Stimulated activated CD4-positive, alpha-beta T cell treated with anti-CD3 and anti-CD28 coated beads, TNF-alpha, amount 100 ng/mL, for 1 hour (primary cell): ENCODE data around the gene ANKMY2.
"Not testable (repeated sequence)": the region's sequence is repeated elsewhere in the genome, so short reads cannot be mapped to it uniquely, and the experiment has no call there.

ENCODE experiments used
- DNase-seq, 3 donors: peaks; one replicate each; pipeline ENCODE4 v3.0.0-alpha.2; 2020; ENCODE audit warnings: low read depth in 3 of 3, low spot score in 1 of 3

Gene ANKMY2

GRCh38 chr7:16645593-16646471, at the start of gene ANKMY2, which contains the start of gene BZW2:
Gene ANKMY2 (minus strand): TSS chr7:16645754. CDS start chr7:16645573, 181 bp downstream.
Gene BZW2 (plus strand): TSS chr7:16646181. CDS start chr7:16665444, 19,263 bp downstream.
- peak; percentile 76 to 87 (median 80) for DNase-seq

- no peak for DNase-seq
Measured at GRCh38 chr7:16694806-16695205, 49.3 kb upstream of the ANKMY2 start.

GRCh38 chr7:16693601-16694318, 48.2 kb upstream of the ANKMY2 start:
- no peak for DNase-seq

- no peak for DNase-seq
Measured at GRCh38 chr7:16691241-16691640, 45.7 kb upstream of the ANKMY2 start.

- DNase-seq, result no peak
Measured at GRCh38 chr7:16688249-16688648, 42.7 kb upstream of the ANKMY2 start.

GRCh38 chr7:16685535-16685934, 40.0 kb upstream of the ANKMY2 start:
- DNase-seq, result no peak

GRCh38 chr7:16684935-16685334, 39.4 kb upstream of the ANKMY2 start:
- DNase-seq, result no peak

GRCh38 chr7:16678645-16679566, 33.4 kb upstream of the ANKMY2 start:
- DNase-seq, result not testable (repeated sequence)

- DNase-seq, result no peak
Measured at GRCh38 chr7:16677978-16678494, 32.5 kb upstream of the ANKMY2 start.

- DNase-seq, result no peak
Measured at GRCh38 chr7:16675277-16675676, 29.7 kb upstream of the ANKMY2 start.

- DNase-seq, result no peak
Measured at GRCh38 chr7:16671811-16672210, 26.3 kb upstream of the ANKMY2 start.

GRCh38 chr7:16670731-16671344, 25.3 kb upstream of the ANKMY2 start:
- DNase-seq, result no peak

- DNase-seq, result no peak
Measured at GRCh38 chr7:16670021-16670420, 24.5 kb upstream of the ANKMY2 start.

- no peak for DNase-seq
Measured at GRCh38 chr7:16669581-16669980, 24.0 kb upstream of the ANKMY2 start.

- DNase-seq, result no peak
Measured at GRCh38 chr7:16668978-16669377, 23.4 kb upstream of the ANKMY2 start.

GRCh38 chr7:16668049-16668858, 22.7 kb upstream of the ANKMY2 start:
- no peak for DNase-seq

- no peak for DNase-seq
Measured at GRCh38 chr7:16667355-16667754, 21.8 kb upstream of the ANKMY2 start.

GRCh38 chr7:16661924-16662323, 16.4 kb upstream of the ANKMY2 start:
- no peak for DNase-seq

- DNase-seq, result no peak
Measured at GRCh38 chr7:16660702-16661464, 15.3 kb upstream of the ANKMY2 start.
